ENCODE measurements around the gene ART5. TPM values are rescaled to one million over a fixed set of nuclear protein-coding genes. Genes with fewer than 3 reads are reported as not detected.
A peak's percentile ranks its signal among the peaks of the same experiment; 100 is the strongest.

The ART5 gene
- total RNA-seq, 2 experiments from 2014 or later = not detected

DNA sequence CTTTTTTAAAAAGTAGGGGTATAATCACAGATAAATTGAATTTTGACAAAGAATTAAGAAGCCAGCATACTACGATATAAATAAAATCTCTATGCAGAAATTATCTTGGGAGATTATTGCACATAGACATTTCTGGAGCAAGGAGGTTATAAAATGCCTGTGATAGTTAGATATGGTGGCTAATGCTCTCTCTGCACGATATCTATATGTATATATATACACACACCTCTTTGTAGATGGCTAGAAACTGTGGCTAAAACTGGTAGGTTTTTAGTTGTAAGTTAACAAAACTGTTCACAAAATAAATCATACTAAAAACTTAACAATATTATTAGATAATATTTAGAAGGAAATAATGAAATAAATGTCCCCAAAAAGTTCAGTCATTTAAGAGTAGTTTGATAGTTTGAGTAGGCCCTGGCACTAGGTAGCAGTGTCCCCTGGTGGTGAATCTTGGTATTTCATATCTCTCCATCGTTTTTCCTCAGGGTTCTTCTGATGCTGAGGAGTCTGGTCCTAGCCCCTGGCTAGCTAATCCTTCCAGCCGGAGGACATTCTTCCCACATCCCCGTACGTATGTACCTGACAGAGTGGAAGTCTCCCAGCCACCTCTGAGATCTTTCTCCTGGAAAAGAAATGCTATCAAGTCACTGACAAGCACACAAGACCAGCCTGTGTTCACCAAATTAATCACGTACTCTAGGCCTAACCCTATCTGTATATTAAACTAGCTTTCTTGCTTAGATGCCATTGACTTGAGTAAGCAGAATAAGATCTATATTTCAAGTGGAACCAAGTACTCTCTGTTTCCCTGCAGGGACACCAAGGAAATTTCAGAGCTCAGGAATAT lies 32.2 kb downstream of the ART5 start:
- peak; percentile 51 for DNase-seq (ENCODE audit: low spot score)
- TF ChIP-seq EZH2phosphoT487 (IDR thresholded peaks at IDR 0.05; ENCODE audit: borderline replicate concordance, low read depth, low read length) = no peak
- TF ChIP-seq, protein P1, sequence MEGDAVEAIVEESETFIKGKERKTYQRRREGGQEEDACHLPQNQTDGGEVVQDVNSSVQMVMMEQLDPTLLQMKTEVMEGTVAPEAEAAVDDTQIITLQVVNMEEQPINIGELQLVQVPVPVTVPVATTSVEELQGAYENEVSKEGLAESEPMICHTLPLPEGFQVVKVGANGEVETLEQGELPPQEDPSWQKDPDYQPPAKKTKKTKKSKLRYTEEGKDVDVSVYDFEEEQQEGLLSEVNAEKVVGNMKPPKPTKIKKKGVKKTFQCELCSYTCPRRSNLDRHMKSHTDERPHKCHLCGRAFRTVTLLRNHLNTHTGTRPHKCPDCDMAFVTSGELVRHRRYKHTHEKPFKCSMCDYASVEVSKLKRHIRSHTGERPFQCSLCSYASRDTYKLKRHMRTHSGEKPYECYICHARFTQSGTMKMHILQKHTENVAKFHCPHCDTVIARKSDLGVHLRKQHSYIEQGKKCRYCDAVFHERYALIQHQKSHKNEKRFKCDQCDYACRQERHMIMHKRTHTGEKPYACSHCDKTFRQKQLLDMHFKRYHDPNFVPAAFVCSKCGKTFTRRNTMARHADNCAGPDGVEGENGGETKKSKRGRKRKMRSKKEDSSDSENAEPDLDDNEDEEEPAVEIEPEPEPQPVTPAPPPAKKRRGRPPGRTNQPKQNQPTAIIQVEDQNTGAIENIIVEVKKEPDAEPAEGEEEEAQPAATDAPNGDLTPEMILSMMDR (conservative IDR thresholded peaks at IDR 0.05; ENCODE audit: low read length) = peak; percentile 92
- CTCF ChIA-PET (ENCODE audit: unreplicated experiment) = no interaction called here

DNA sequence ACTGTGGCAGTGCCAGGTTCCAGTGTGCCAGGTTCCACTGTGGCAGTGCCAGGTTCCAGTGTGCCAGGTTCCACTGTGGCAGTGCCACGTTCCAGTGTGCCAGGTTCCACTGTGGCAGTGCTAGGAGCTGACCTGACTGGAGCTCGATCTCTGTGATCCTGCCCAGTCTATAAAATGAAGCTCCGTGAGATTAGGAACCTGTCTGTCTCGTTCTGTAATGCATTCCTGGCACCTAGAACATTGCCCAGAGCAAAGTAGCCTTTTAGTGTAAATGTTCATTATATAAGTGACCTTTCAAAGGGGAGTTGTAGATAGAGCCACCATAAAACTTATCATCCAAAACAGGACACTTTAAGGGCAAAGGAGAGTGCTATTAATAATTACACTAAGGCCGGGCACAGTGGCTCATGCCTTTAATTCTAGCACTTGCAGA lies 36.0 kb downstream of the ART5 start:
- Histone ChIP-seq H3K36me3 (ENCODE audit: insufficient read depth, low read length) (no peaks in the 10 kb centered on the region), H3K9me2 (ENCODE audit: insufficient read depth, low read length) (no peaks in the 10 kb centered on the region), H3K79me2 (ENCODE audit: insufficient read depth, low read depth, low read length) (no peaks in the 10 kb centered on the region), H3K4me3 (ENCODE audit: low read depth, low read length, poor library complexity, severe bottlenecking) (no peak overlapping the region), H3K9me3 (ENCODE audit: low read length) (no peaks in the 10 kb centered on the region), H3K4me2 (ENCODE audit: low read length) (no peak overlapping the region), H2AFZ (ENCODE audit: low read length) (no peak overlapping the region), H3K27ac (ENCODE audit: low read depth, low read length, poor library complexity, severe bottlenecking) (no peak overlapping the region), H3K4me1 (ENCODE audit: insufficient read depth, low read length, poor library complexity, severe bottlenecking) (no peaks in the 10 kb centered on the region), H4K20me1 (ENCODE audit: insufficient read depth, low read length) (no peaks in the 10 kb centered on the region)
- TF ChIP-seq, protein P1 (conservative IDR thresholded peaks at IDR 0.05; ENCODE audit: low read length) = no peak
- no peak for TF ChIP-seq EZH2phosphoT487 (IDR thresholded peaks at IDR 0.05; ENCODE audit: borderline replicate concordance, low read depth, low read length)
- DNase-seq (ENCODE audit: low spot score) = no peak
- no TSS peak for BruUV-seq (replicated peaks)
- ChIA-PET CTCF (ENCODE audit: unreplicated experiment) (no interaction called here), POLR2A (no interaction called here)
- intact Hi-C loops (cut with micrococcal nuclease; ENCODE audit: unreplicated experiment) = loop anchor here (10.0 kb wide), 1 partner anchor 151 kb away; no protein-coding TSS in a partner anchor

More for the DNA sequence above, 32.2 kb downstream of the ART5 start:
- intact Hi-C loops (cut with micrococcal nuclease; ENCODE audit: unreplicated experiment) = loop anchor here (10.0 kb wide), 1 partner anchor 155 kb away; no protein-coding TSS in a partner anchor
- Histone ChIP-seq H3K36me3 (ENCODE audit: insufficient read depth, low read length) (no peaks in the 10 kb centered on the region), H3K27ac (ENCODE audit: low read depth, low read length, poor library complexity, severe bottlenecking) (no peak overlapping the region), H3K4me3 (ENCODE audit: low read depth, low read length, poor library complexity, severe bottlenecking) (no peak overlapping the region), H3K9me2 (ENCODE audit: insufficient read depth, low read length) (no peaks in the 10 kb centered on the region), H3K4me2 (ENCODE audit: low read length) (no peak overlapping the region), H2AFZ (ENCODE audit: low read length) (no peak overlapping the region), H4K20me1 (ENCODE audit: insufficient read depth, low read length) (no peaks in the 10 kb centered on the region), H3K9me3 (ENCODE audit: low read length) (no peaks in the 10 kb centered on the region), H3K79me2 (ENCODE audit: insufficient read depth, low read depth, low read length) (no peaks in the 10 kb centered on the region), H3K4me1 (ENCODE audit: insufficient read depth, low read length, poor library complexity, severe bottlenecking) (no peaks in the 10 kb centered on the region)
- POLR2A ChIA-PET = no interaction called here
- BruUV-seq (replicated peaks) = no TSS peak

DNA sequence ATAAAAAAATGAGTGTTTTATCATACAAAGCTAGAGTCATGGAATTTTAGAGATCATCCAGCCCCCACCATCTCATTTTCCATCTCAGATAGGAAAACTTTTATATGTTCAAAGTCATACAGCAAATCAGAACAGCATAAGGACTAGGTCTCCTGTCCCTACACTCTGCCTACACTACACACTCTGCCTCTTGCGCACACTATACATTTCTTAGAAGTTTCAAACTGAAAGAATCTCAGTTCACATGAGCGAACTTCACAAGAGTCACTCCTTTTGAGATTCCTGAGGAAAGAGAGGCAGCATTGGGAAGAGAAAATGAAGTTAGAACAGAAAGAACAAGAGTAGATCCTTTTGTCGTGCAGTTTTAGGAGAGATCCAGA lies 36.5 kb downstream of the ART5 start:
- ChIA-PET CTCF (ENCODE audit: unreplicated experiment) (no interaction called here), POLR2A (no interaction called here)
- Histone ChIP-seq H3K36me3 (ENCODE audit: insufficient read depth, low read length) (no peaks in the 10 kb centered on the region), H3K4me2 (ENCODE audit: low read length) (no peak overlapping the region), H3K79me2 (ENCODE audit: insufficient read depth, low read depth, low read length) (no peaks in the 10 kb centered on the region), H3K27ac (ENCODE audit: low read depth, low read length, poor library complexity, severe bottlenecking) (no peak overlapping the region), H3K4me1 (ENCODE audit: insufficient read depth, low read length, poor library complexity, severe bottlenecking) (no peaks in the 10 kb centered on the region), H3K4me3 (ENCODE audit: low read depth, low read length, poor library complexity, severe bottlenecking) (no peak overlapping the region), H3K9me2 (ENCODE audit: insufficient read depth, low read length) (no peaks in the 10 kb centered on the region), H2AFZ (ENCODE audit: low read length) (no peak overlapping the region), H3K9me3 (ENCODE audit: low read length) (no peaks in the 10 kb centered on the region), H4K20me1 (ENCODE audit: insufficient read depth, low read length) (no peaks in the 10 kb centered on the region)
- no peak for DNase-seq (ENCODE audit: low spot score)
- BruUV-seq (replicated peaks) = no TSS peak
- TF ChIP-seq, protein P1 (conservative IDR thresholded peaks at IDR 0.05; ENCODE audit: low read length) = no peak
- no peak for TF ChIP-seq EZH2phosphoT487 (IDR thresholded peaks at IDR 0.05; ENCODE audit: borderline replicate concordance, low read depth, low read length)
- intact Hi-C loops (cut with micrococcal nuclease; ENCODE audit: unreplicated experiment) = loop anchor here (10.0 kb wide), 1 partner anchor 150 kb away; no protein-coding TSS in a partner anchor

Data from OCI-LY7 (cell line).